Aorta (tissue), 5 donors: ENCODE data around the gene MFAP4. TPM values are rescaled to one million over a fixed set of nuclear protein-coding genes. Genes with fewer than 3 reads are reported as not detected.

Experiments used
- ATAC-seq: fragments of 200-7000 bp; cut with Tn5 transposase; one replicate; pipeline ENCODE4 v1.9.1; 2022; ENCODE audit warnings: moderate library complexity; ENCODE audit not compliant: low FRiP score
- DNase-seq, 2 donors: peaks; one replicate each; pipeline ENCODE4 v3.0.0-alpha.2; 2020
- H3K27ac ChIP-seq, 2 donors: one replicate each; pipeline ENCODE4 v1.5.1; 2013; ENCODE audit warnings: low read length in 2 of 2, mild to moderate bottlenecking in 2 of 2, moderate library complexity in 2 of 2, control low read depth in 1 of 2, inconsistent platforms in 1 of 2, low read depth in 1 of 2
- H3K27me3 ChIP-seq, 2 donors: one replicate each; pipeline ENCODE4 v1.6.1; 2013; ENCODE audit warnings: control low read depth in 1 of 2, low read length in 1 of 2, mild to moderate bottlenecking in 1 of 2, moderate library complexity in 1 of 2; ENCODE audit not compliant: insufficient read depth in 2 of 2, control insufficient read depth in 1 of 2
- H3K36me3 ChIP-seq, 2 donors: one replicate each; pipeline ENCODE4 v1.6.1; 2013; ENCODE audit warnings: control low read depth in 1 of 2, low read length in 1 of 2, mild to moderate bottlenecking in 1 of 2; ENCODE audit not compliant: insufficient read depth in 2 of 2, control insufficient read depth in 1 of 2
- H3K4me1 ChIP-seq, 2 donors: one replicate each; pipeline ENCODE4 v1.6.1; 2013; ENCODE audit warnings: low read length in 2 of 2, control low read depth in 1 of 2, mild to moderate bottlenecking in 1 of 2, moderate library complexity in 1 of 2; ENCODE audit not compliant: insufficient read depth in 2 of 2, control insufficient read depth in 1 of 2
- H3K4me3 ChIP-seq, 2 donors: one replicate each; pipeline ENCODE4 v1.5.1; 2013; ENCODE audit warnings: low read length in 2 of 2, control low read depth in 1 of 2, mild to moderate bottlenecking in 1 of 2
- H3K9me3 ChIP-seq: one replicate; pipeline ENCODE4 v1.6.1; 2013; ENCODE audit warnings: mild to moderate bottlenecking, low read length; ENCODE audit not compliant: control insufficient read depth
- WGBS, 2 donors: extraction: QIAGEN DNeasy Blood & Tissue Kit; methylation state at CpG; one replicate each; pipeline ENCODE4 v1.1.7; 2013; 5-methylcytosine and 5-hydroxymethylcytosine counted together
- intact Hi-C, 2 donors: fragments of 100-400 bp; cut with DNase I; formaldehyde crosslinking; loops; one replicate each; pipeline versions ENCODE4 v1.14.2 to v1.15.0; 2022
- long read RNA-seq, 2 donors: library from polyadenylated mRNA; unstranded; transcript quantifications; one replicate each; pipeline ENCODE4 v2.0.0, GENCODE V29; 2020 to 2021
- polyA plus RNA-seq, 2 donors: library from polyadenylated mRNA; stranded (reverse); fragments of 200-250 nt; gene quantifications; one replicate each; pipeline ENCODE4 v1.2.3, GENCODE V29; 2013
- total RNA-seq, 2 donors: library from RNA; stranded (reverse); fragmentation: NEBNext Ultra II Directional; extraction: Animal tissue kit (Norgen Biotek cat#: 25700); gene quantifications; one replicate each; pipeline ENCODE4 v1.2.1, GENCODE V29; 2021
- donor health status: healthy with polysubstance abuse.
- donor health status: Bipolar disorder and iron deficiency.
- donor health status: DM: no; HTN: no; CAD: no.
- donor health status: DM: no; HTN: no; CAD: no.
- donor health status: DM: yes; HTN: yes; CAD: no.

The MFAP4 gene
- total RNA-seq (100 to 1,000 TPM; 271 to 564 TPM), polyA plus RNA-seq (100 to 1,000 TPM; 324 to 793 TPM)
- long read RNA-seq, donor 1, transcript MFAP4-201 (6 exons, 1,873 nt): major isoform, 488 of 624 reads
- long read RNA-seq, donor 1, transcript MFAP4-203 (5 exons, 1,876 nt): minor isoform, 35 of 624 reads
- long read RNA-seq, donor 1, transcript MFAP4-202 (6 exons, 1,932 nt): minor isoform, 43 of 624 reads
- long read RNA-seq, donor 1, partial matches to known transcripts: 31 of 624 reads
- long read RNA-seq, donor 1, other reads (novel, unspliced or antisense): 27 of 624 reads
- long read RNA-seq, donor 2, transcript MFAP4-203 (5 exons, 1,876 nt): minor isoform, 5 of 346 reads
- long read RNA-seq, donor 2, transcript MFAP4-202 (6 exons, 1,932 nt): minor isoform, 20 of 346 reads
- long read RNA-seq, donor 2, transcript MFAP4-201 (6 exons, 1,873 nt): major isoform, 195 of 346 reads
- long read RNA-seq, donor 2, partial matches to known transcripts: 78 of 346 reads
- long read RNA-seq, donor 2, other reads (novel, unspliced or antisense): 48 of 346 reads

GRCh38 chr17:19386974-19387920 lies at the start of gene MFAP4:
TSS of gene MFAP4 (minus strand) at chr17:19387190. CDS start at chr17:19387155, 35 bp downstream.
- H3K4me1 ChIP-seq: peaks cover 0 to 12% of the 10 kb centered on the region in 2 donors
- peak; percentile 89 to 91 for DNase-seq

GRCh38 chr17:19433727-19434340 lies 46.8 kb upstream of the MFAP4 start:
- Histone ChIP-seq H3K27me3 (no peaks in the 10 kb centered on the region), H3K4me3 (no peak overlapping the region), H3K9me3 (no peaks in the 10 kb centered on the region), H3K36me3 (no peaks in the 10 kb centered on the region), H3K27ac (no peak overlapping the region), H3K4me1 (no peaks in the 10 kb centered on the region)
- 90 to 99% methylated on average over 2 of the region's 2 CpGs for WGBS, 2 donors
- DNase-seq (no peak), ATAC-seq (no peak)
- intact Hi-C loops: no loop called here

More at GRCh38 chr17:19386974-19387920, at the start of gene MFAP4:
- 1 to 3% methylated on average over 17 to 22 of the region's 22 CpGs for WGBS, 2 donors
- H3K9me3 ChIP-seq: no peaks in the 10 kb centered on the region
- peak within 1 kb of the TSS in 1 of 2 donors; percentile 55 for H3K4me3 ChIP-seq
- peak within 1 kb of the TSS; percentile 92 to 98 for H3K27ac ChIP-seq
- H3K36me3 ChIP-seq: no peaks in the 10 kb centered on the region
- peak; percentile 81 for ATAC-seq
- no peaks in the 10 kb centered on the region for H3K27me3 ChIP-seq
- intact Hi-C loops: no loop called here

GRCh38 chr17:19433255-19433654 lies 46.3 kb upstream of the MFAP4 start:
- DNase-seq: no peak
- no peaks in the 10 kb centered on the region for H3K9me3 ChIP-seq

GRCh38 chr17:19431691-19432090 lies 44.7 kb upstream of the MFAP4 start:
- H3K4me3 ChIP-seq: no peak overlapping the region
- no peaks in the 10 kb centered on the region for H3K27me3 ChIP-seq
- H3K4me1 ChIP-seq: no peaks in the 10 kb centered on the region
- H3K36me3 ChIP-seq: no peaks in the 10 kb centered on the region
- intact Hi-C loops: no loop called here
- ATAC-seq (no peak), DNase-seq (no peak)
- H3K9me3 ChIP-seq: no peaks in the 10 kb centered on the region
- H3K27ac ChIP-seq: no peak overlapping the region
- 82 to 86% methylated on average over 3 of the region's 3 CpGs for WGBS, 2 donors

More at GRCh38 chr17:19433255-19433654, 46.3 kb upstream of the MFAP4 start:
- H3K4me3 ChIP-seq: no peak overlapping the region
- 83 to 86% methylated on average over 5 of the region's 5 CpGs for WGBS, 2 donors
- H3K27ac ChIP-seq: no peak overlapping the region
- H3K4me1 ChIP-seq: no peaks in the 10 kb centered on the region
- intact Hi-C loops: no loop called here
- no peaks in the 10 kb centered on the region for H3K36me3 ChIP-seq
- H3K27me3 ChIP-seq: no peaks in the 10 kb centered on the region
- ATAC-seq: no peak

GRCh38 chr17:19426631-19427030 lies 39.6 kb upstream of the MFAP4 start:
- intact Hi-C loops: no loop called here
- no peak for ATAC-seq
- 95% methylated on average over 5 of the region's 5 CpGs for WGBS, 2 donors

GRCh38 chr17:19424934-19425868 lies 38.2 kb upstream of the MFAP4 start:
- H3K27ac ChIP-seq: no peak overlapping the region
- H3K4me3 ChIP-seq: no peak overlapping the region
- H3K27me3 ChIP-seq: no peaks in the 10 kb centered on the region
- no peaks in the 10 kb centered on the region for H3K36me3 ChIP-seq
- H3K9me3 ChIP-seq: no peaks in the 10 kb centered on the region
- intact Hi-C loops: no loop called here
- no peaks in the 10 kb centered on the region for H3K4me1 ChIP-seq
- DNase-seq (no peak), ATAC-seq (no peak)
- WGBS, 2 donors: 90 to 95% methylated on average over 8 of the region's 8 CpGs

More at GRCh38 chr17:19426631-19427030, 39.6 kb upstream of the MFAP4 start:
- no peaks in the 10 kb centered on the region for H3K36me3 ChIP-seq
- H3K4me3 ChIP-seq: no peak overlapping the region
- H3K4me1 ChIP-seq: no peaks in the 10 kb centered on the region
- no peaks in the 10 kb centered on the region for H3K9me3 ChIP-seq
- no peak for DNase-seq
- H3K27me3 ChIP-seq: no peaks in the 10 kb centered on the region
- no peak overlapping the region for H3K27ac ChIP-seq

- DNase-seq (no peak), ATAC-seq (no peak)
- Histone ChIP-seq H3K4me1 (no peaks in the 10 kb centered on the region), H3K36me3 (no peaks in the 10 kb centered on the region), H3K9me3 (no peaks in the 10 kb centered on the region), H3K27me3 (no peaks in the 10 kb centered on the region), H3K4me3 (no peak overlapping the region), H3K27ac (no peak overlapping the region)
- intact Hi-C loops: no loop called here
- 92% methylated on average over 6 of the region's 6 CpGs for WGBS, 2 donors
Observed at GRCh38 chr17:19421926-19422325, 34.9 kb upstream of the MFAP4 start.
